GM12892 (cell line): ENCODE results near the gene DENND2C.

ENCODE experiments used
- POLR2A ChIP-seq: IDR thresholded peaks from 2 replicates; pipeline ENCODE4 v1.6.1; 2011; ENCODE audit warnings: low read depth, low read length, control low read depth
- POLR2AphosphoS5 ChIP-seq: IDR thresholded peaks from 2 replicates; pipeline ENCODE4 v1.6.1; 2011; ENCODE audit warnings: low read depth, low read length, control low read depth
- TAF1 ChIP-seq: IDR thresholded peaks from 2 replicates; pipeline ENCODE4 v1.6.1; 2011; ENCODE audit warnings: low read depth, mild to moderate bottlenecking, control low read depth, low read length, borderline replicate concordance

DNA sequence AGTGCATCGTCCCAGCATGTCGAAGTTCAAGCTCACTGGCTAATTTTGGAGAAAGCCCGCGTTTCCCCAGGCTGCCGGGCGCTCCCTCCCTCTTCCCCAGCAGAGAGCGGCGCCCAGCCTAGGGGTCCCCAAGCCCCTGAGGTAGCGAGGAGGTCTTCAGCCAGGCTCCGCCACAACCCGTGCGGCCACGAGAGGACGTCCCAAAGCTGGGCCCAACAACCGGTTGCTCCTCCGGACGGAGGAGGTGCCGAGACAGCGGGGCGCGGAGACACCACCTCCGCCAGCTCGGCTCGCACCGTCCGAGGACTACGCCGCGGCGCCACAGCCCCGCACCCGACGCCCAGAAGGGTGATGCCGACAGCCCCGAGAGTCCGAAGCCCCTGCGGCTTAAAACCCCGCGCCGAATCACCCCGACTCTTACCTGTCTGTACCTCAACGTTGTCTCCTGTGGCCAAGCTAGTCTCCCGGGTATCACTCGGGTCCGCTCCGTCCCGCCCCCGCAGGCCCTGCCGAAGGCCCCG lies at the start of gene DENND2C:
- TF ChIP-seq POLR2A: no peak
- TF ChIP-seq POLR2AphosphoS5: no peak
- no peak for TF ChIP-seq TAF1
